ENCODE measurements around the gene DGKZ. TPM values are rescaled to one million over a fixed set of nuclear protein-coding genes. Genes with fewer than 3 reads are reported as not detected.

Gene DGKZ
- total and polyA plus RNA-seq, 10 of the 15 experiments (the other 5 are each of a cell fraction or from before 2014, with no cell fraction given) = 0.50 to 78.4 (median 39.5) TPM

GRCh38 chr11:46302866-46303265, 44.4 kb upstream of the DGKZ start:
- Histone ChIP-seq H3K27ac (ENCODE audit: control insufficient read depth, insufficient read depth) (no peak overlapping the region), H3K4me3 (no peak overlapping the region), H3K27me3 (replicated peaks in 1 of 2; ENCODE audit: control insufficient read depth in 2 of 2, insufficient read depth in 2 of 2, low read length in 1 of 2) (no peaks in the 10 kb centered on the region; a peak in 1 of 4 replicates), H3K36me3 (ENCODE audit: control insufficient read depth in 2 of 2, insufficient read depth in 2 of 2, low read length in 1 of 2) (no peaks in the 10 kb centered on the region), H3K79me2 (ENCODE audit: control insufficient read depth, insufficient read depth, low read length) (no peaks in the 10 kb centered on the region), H3K4me2 (ENCODE audit: control insufficient read depth, insufficient read depth) (peak overlapping the region; percentile 46), H3K9me3 (replicated peaks; ENCODE audit: control insufficient read depth, insufficient read depth, low read length) (no peaks in the 10 kb centered on the region), H3K4me1 (ENCODE audit: control insufficient read depth, insufficient read depth, low read length) (peaks cover 23% of the 10 kb centered on the region), H2AFZ (ENCODE audit: control insufficient read depth, low read depth, low read length) (no peak overlapping the region), H3K9ac (ENCODE audit: control insufficient read depth, insufficient read depth, low read length) (no peak overlapping the region), H4K20me1 (ENCODE audit: control insufficient read depth, insufficient read depth) (no peaks in the 10 kb centered on the region)
- ChIA-PET RAD21 (ENCODE audit: unreplicated experiment) (interaction anchor here (0.6 to 1.5 kb wide), 4 partner anchors 14 to 64 kb away, joined by 3 to 6 read pairs (median 4); partner anchors contain the start of gene CREB3L1), CTCF (interaction anchor here (0.9 to 2.9 kb wide), 6 partner anchors 54 to 339 kb away, joined by 3 to 11 read pairs (median 3); no protein-coding TSS in a partner anchor), SMC1A (ENCODE audit: uncharacterized antibody, unreplicated experiment) (interaction anchor here (1.4 to 2.1 kb wide), 3 partner anchors 31 to 63 kb away, joined by 4 to 9 read pairs (median 6); no protein-coding TSS in a partner anchor), POLR2A (interaction anchor here (0.7 to 1.3 kb wide), 3 partner anchors 16 to 60 kb away, joined by 3 to 8 read pairs (median 3); no protein-coding TSS in a partner anchor)
- DNase-seq (ENCODE audit: low read depth, low spot score) = peak; percentile 87
- in situ Hi-C loops (cut with MboI) (no loop called here), intact Hi-C loops (cut with micrococcal nuclease; ENCODE audit: unreplicated experiment) (loop anchor here (10.0 kb wide), 1 partner anchor 338 kb away; no protein-coding TSS in a partner anchor)
- peak; percentile 94 for FAIRE-seq
- under 1% methylated on average over 7 of the region's 7 CpGs for WGBS (ENCODE audit: insufficient coverage, insufficient replicate concordance, low lambda C conversion rate, missing lambda C conversion rate)
- no TSS peak for BruUV-seq (replicated peaks)
- peak; percentile 96 for ATAC-seq
- TF ChIP-seq, protein P1, sequence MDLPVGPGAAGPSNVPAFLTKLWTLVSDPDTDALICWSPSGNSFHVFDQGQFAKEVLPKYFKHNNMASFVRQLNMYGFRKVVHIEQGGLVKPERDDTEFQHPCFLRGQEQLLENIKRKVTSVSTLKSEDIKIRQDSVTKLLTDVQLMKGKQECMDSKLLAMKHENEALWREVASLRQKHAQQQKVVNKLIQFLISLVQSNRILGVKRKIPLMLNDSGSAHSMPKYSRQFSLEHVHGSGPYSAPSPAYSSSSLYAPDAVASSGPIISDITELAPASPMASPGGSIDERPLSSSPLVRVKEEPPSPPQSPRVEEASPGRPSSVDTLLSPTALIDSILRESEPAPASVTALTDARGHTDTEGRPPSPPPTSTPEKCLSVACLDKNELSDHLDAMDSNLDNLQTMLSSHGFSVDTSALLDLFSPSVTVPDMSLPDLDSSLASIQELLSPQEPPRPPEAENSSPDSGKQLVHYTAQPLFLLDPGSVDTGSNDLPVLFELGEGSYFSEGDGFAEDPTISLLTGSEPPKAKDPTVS (IDR thresholded peaks at IDR 0.05; ENCODE audit: low read depth, low read length) = no peak
- TF ChIP-seq RAD51 (IDR thresholded peaks at IDR 0.05) = peak; percentile 49
- TF ChIP-seq HDGF (IDR thresholded peaks at IDR 0.05) = no peak
- TF ChIP-seq POLR2AphosphoS2 (IDR thresholded peaks at IDR 0.05; ENCODE audit: low read depth, low read length) = no peak
- TF ChIP-seq IKZF1 (conservative IDR thresholded peaks at IDR 0.05) = peak; percentile 41; the same call in 1 of the 2 replicates
- TF ChIP-seq RUNX3 (IDR thresholded peaks at IDR 0.05; ENCODE audit: low read length) = peak; percentile 97
- TF ChIP-seq BACH1 (IDR thresholded peaks at IDR 0.05; ENCODE audit: borderline replicate concordance) = no peak
- TF ChIP-seq PAX5 (IDR thresholded peaks at IDR 0.05; ENCODE audit: borderline replicate concordance, low read depth, low read length) = peak; percentile 79; the same call in 1 of the 2 replicates
- TF ChIP-seq IRF5 (IDR thresholded peaks at IDR 0.05; ENCODE audit: borderline replicate concordance) = peak; percentile 65; the same call in 1 of the 2 replicates
- no peak for TF ChIP-seq CHD4 (IDR thresholded peaks at IDR 0.05)
- TF ChIP-seq POU2F2 (IDR thresholded peaks at IDR 0.05; ENCODE audit: borderline replicate concordance, low read depth, low read length) = peak; percentile 77; the same call in 1 of the 3 replicates
- TF ChIP-seq ESRRA (IDR thresholded peaks at IDR 0.05; ENCODE audit: low read length) = no peak
- TF ChIP-seq KDM1A (IDR thresholded peaks at IDR 0.05; ENCODE audit: borderline replicate concordance) = no peak
- no peak for TF ChIP-seq ASH2L (IDR thresholded peaks at IDR 0.05; ENCODE audit: borderline replicate concordance, low read depth)
- TF ChIP-seq IRF4 (IDR thresholded peaks at IDR 0.05; ENCODE audit: low read depth, low read length) = peak; percentile 65; the same call in 1 of the 2 replicates
- TF ChIP-seq NFIC (IDR thresholded peaks at IDR 0.05; ENCODE audit: low read depth, low read length) = peak; percentile 43; the same call in 1 of the 2 replicates
- TF ChIP-seq ATF7 (IDR thresholded peaks at IDR 0.05; ENCODE audit: low read depth) = peak; percentile 50
- 0 out of 2 replicates have a peak, but pooled peaks have one; percentile 27 for TF ChIP-seq ATF2 (IDR thresholded peaks at IDR 0.05; ENCODE audit: low read length)
- TF ChIP-seq IKZF2 (IDR thresholded peaks at IDR 0.05) = peak; percentile 48 to 64; a peak in 3 of 4 replicates
- TF ChIP-seq SPI1 (IDR thresholded peaks at IDR 0.05; ENCODE audit: borderline replicate concordance, insufficient read depth, low read depth, low read length) = peak; percentile 89
- TF ChIP-seq MYC (IDR thresholded peaks at IDR 0.05; ENCODE audit: insufficient read depth, insufficient read length, insufficient replicate concordance, low read length, severe bottlenecking) = no peak
- TF ChIP-seq EED (IDR thresholded peaks at IDR 0.05; ENCODE audit: low read depth) = peak; percentile 29; the same call in 1 of the 2 replicates
- peak; percentile 59 for TF ChIP-seq DPF2 (IDR thresholded peaks at IDR 0.05)

Measured in GM12878 (cell line).